Activated naive CD4-positive, alpha-beta T cell treated with anti-CD3 and anti-CD28 coated beads, Interleukin-2, amount 10 ng/mL, durations not matched to agents 7 days and 5 days (primary cell): ENCODE data around the gene C1QTNF9.
"Not testable (repeated sequence)": the region's sequence is repeated elsewhere in the genome, so short reads cannot be mapped to it uniquely, and the experiment has no call there.

Experiments used
- CTCF ChIA-PET: fragments of 350-600 bp; sonication (Branson Sonifier 250); formaldehyde crosslinking; loops from one replicate; lab custom pipeline; 2021; ENCODE audit warnings: antibody characterized with exemption; lab: Charles Lee
- DNase-seq: peaks from one replicate; pipeline ENCODE4 v3.0.0-alpha.2; 2020
- H3K27ac Mint-ChIP-seq: one replicate; pipeline ENCODE4 v1.8.0; 2021; ENCODE audit warnings: mild to moderate bottlenecking, moderate library complexity, mixed read lengths
- H3K27me3 Mint-ChIP-seq: one replicate; pipeline ENCODE4 v1.8.0; 2021; ENCODE audit warnings: mild to moderate bottlenecking, mixed read lengths
- H3K36me3 Mint-ChIP-seq: one replicate; pipeline ENCODE4 v1.8.0; 2021; ENCODE audit warnings: mixed read lengths
- H3K4me1 Mint-ChIP-seq: one replicate; pipeline ENCODE4 v1.8.0; 2021; ENCODE audit warnings: mixed read lengths
- H3K4me3 Mint-ChIP-seq: one replicate; pipeline ENCODE4 v1.8.0; 2021; ENCODE audit warnings: mild to moderate bottlenecking, moderate library complexity, mixed read lengths
- H3K9me3 Mint-ChIP-seq: one replicate; pipeline ENCODE4 v1.8.0; 2021; ENCODE audit warnings: mixed read lengths

The C1QTNF9 gene

GRCh38 chr13:24290280-24290932, 19.0 kb upstream of the C1QTNF9 start:
- CTCF ChIA-PET, result no interaction called here
- Mint-ChIP-seq H3K9me3 (no peaks in the 10 kb centered on the region), H3K27me3 (no peaks in the 10 kb centered on the region), H3K4me3 (no peak overlapping the region), H3K36me3 (peaks cover 68% of the 10 kb centered on the region), H3K27ac (no peak overlapping the region), H3K4me1 (no peaks in the 10 kb centered on the region)
- no peak for DNase-seq

- CTCF ChIA-PET, result no interaction called here
- DNase-seq, result no peak
- Mint-ChIP-seq H3K4me3 (no peak overlapping the region), H3K27me3 (no peaks in the 10 kb centered on the region), H3K36me3 (peaks cover 75% of the 10 kb centered on the region), H3K4me1 (no peaks in the 10 kb centered on the region), H3K9me3 (no peaks in the 10 kb centered on the region), H3K27ac (no peak overlapping the region)
Measured at GRCh38 chr13:24292481-24292880, 16.9 kb upstream of the C1QTNF9 start.

DNA sequence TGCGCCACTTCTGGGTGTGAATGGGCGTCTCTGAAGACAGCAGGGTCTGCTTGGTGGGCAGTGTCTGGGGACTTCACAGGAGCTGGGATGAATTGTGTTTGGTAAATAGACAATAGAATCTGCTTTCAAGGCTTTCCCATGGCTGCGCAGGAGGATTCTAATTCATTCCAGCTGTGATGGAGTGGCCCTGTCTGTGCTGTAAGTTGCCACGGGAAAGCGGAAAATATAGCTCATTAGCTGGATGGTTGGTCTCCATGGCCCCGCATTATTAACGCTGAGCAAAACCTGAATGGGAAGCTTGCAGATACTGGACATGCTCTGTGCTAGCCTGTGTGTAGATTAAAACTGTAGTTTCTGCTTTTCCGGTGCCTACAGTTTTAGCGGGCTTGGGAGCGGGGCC, 15.6 kb upstream of the C1QTNF9 start:
- no peaks in the 10 kb centered on the region for H3K4me1 Mint-ChIP-seq
- H3K4me3 Mint-ChIP-seq, result no peak overlapping the region
- H3K27ac Mint-ChIP-seq, result no peak overlapping the region
- no peaks in the 10 kb centered on the region for H3K9me3 Mint-ChIP-seq
- CTCF ChIA-PET, result interaction anchor here (0.7 kb wide), 1 partner anchor 432 kb away, joined by 3 read pairs; no protein-coding TSS in a partner anchor
- H3K27me3 Mint-ChIP-seq, result no peaks in the 10 kb centered on the region
- peaks cover 77% of the 10 kb centered on the region for H3K36me3 Mint-ChIP-seq
- no peak for DNase-seq

DNA sequence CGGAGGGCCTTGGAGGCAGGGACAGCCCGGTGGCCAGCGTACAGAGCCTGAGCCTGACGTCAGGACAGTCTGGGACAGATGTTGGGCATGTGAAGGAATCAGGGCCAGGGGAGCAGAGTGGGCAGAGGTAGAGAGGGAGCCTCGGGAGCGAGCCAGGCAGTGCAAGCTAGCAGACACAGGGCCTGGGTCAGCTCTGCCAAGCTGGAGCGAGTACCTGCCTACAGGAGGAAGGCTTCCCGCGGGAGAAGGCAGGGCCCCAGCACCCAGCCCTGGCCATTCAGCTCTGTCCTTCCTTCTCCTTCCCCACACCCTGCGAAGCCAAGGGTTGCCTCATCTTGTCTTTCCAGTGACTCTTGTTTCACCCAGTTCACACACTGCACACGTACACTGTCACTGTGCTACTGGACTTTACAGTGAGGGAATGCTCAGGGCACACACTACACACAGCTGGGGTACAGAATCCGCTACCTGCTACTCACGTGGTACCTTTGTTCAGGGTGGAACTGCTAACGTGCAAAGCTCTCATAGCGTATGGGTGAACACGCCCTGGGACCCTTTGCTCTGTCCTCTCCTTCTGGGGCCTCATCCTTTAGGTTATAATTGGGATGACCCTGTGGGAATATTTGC, 9.8 kb upstream of the C1QTNF9 start:
- Mint-ChIP-seq H3K27ac (no peak overlapping the region), H3K36me3 (peaks cover 84% of the 10 kb centered on the region), H3K4me3 (no peak overlapping the region), H3K4me1 (no peaks in the 10 kb centered on the region), H3K9me3 (no peaks in the 10 kb centered on the region), H3K27me3 (no peaks in the 10 kb centered on the region)
- DNase-seq, result no peak
- CTCF ChIA-PET, result no interaction called here

GRCh38 chr13:24301434-24301833, 7.9 kb upstream of the C1QTNF9 start:
- Mint-ChIP-seq H3K27ac (peak overlapping the region; percentile 35), H3K36me3 (peaks cover 83% of the 10 kb centered on the region), H3K4me3 (no peak overlapping the region), H3K9me3 (no peaks in the 10 kb centered on the region), H3K27me3 (no peaks in the 10 kb centered on the region), H3K4me1 (no peaks in the 10 kb centered on the region)
- DNase-seq, result no peak
- CTCF ChIA-PET, result no interaction called here

DNA sequence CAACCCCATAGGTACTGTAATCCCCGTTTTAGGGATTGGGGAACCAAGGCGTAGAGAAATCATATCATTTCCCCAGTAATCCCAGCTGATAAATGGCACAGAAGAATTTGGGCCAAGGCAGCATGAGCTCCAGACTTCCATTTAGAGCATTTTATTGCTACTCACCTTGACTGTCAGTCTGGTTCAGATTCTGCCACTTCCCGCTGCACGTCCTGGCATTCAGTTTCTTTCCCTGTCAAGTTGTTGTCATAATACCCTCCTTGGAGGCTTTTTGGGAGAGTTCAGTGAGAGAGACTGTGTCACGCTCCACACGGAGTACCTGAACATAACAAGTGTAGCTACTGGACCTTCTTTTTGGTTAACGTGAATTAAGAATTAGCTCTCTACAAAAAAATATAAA, 7.5 kb upstream of the C1QTNF9 start:
- CTCF ChIA-PET, result no interaction called here
- Mint-ChIP-seq H3K36me3 (peaks cover 79% of the 10 kb centered on the region), H3K27ac (no peak overlapping the region), H3K4me3 (no peak overlapping the region), H3K4me1 (no peaks in the 10 kb centered on the region), H3K27me3 (no peaks in the 10 kb centered on the region), H3K9me3 (no peaks in the 10 kb centered on the region)
- DNase-seq, result no peak

DNA sequence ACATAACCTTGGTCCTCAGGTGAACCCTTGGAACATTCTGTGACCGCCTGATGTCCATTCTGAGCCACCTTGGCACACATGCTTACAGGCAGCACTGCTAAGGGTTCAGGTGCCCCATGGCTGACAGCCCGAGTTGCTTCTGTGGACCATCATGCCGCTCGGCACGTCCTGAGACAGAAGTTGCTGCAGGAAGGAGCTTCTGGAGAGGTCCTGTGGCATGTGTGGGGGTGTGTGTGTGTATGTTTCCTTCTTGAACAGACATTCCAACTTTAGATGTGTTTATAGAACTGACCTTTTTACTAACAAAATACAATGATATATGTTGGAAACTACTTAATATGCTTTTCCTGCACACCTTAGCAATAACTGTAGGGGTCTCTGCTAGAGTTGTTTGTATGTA, 4.8 kb upstream of the C1QTNF9 start:
- no peak for DNase-seq
- Mint-ChIP-seq H3K4me1 (no peaks in the 10 kb centered on the region), H3K9me3 (no peaks in the 10 kb centered on the region), H3K27ac (no peak overlapping the region), H3K27me3 (no peaks in the 10 kb centered on the region), H3K4me3 (no peak overlapping the region), H3K36me3 (peaks cover 54% of the 10 kb centered on the region)
- CTCF ChIA-PET, result no interaction called here

DNA sequence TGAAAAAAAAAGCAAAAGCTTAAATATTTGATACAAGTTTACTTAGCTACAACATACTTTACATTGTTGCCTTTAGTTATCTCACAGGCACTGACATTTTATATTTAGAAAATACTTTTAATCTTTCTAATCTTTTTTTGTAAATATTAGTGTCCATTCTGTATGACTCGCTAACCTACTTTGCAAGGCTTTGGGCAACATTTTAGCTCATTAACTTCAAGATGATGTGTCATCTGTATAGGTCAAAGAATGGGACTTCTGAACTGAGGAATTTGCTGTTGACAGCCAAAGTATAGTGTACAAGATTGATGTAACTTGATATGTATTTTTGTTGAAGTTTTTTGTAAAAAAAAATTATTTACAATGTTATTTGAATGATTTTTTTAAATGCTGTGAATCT, 2.7 kb upstream of the C1QTNF9 start:
- H3K27ac Mint-ChIP-seq, result no peak overlapping the region
- no peak overlapping the region for H3K4me3 Mint-ChIP-seq
- H3K9me3 Mint-ChIP-seq, result no peaks in the 10 kb centered on the region
- no peak for DNase-seq
- CTCF ChIA-PET, result interaction anchor here (0.6 kb wide), 1 partner anchor 113 kb away, joined by 3 read pairs; no protein-coding TSS in a partner anchor
- H3K36me3 Mint-ChIP-seq, result peaks cover 34% of the 10 kb centered on the region
- no peaks in the 10 kb centered on the region for H3K4me1 Mint-ChIP-seq
- no peaks in the 10 kb centered on the region for H3K27me3 Mint-ChIP-seq

DNA sequence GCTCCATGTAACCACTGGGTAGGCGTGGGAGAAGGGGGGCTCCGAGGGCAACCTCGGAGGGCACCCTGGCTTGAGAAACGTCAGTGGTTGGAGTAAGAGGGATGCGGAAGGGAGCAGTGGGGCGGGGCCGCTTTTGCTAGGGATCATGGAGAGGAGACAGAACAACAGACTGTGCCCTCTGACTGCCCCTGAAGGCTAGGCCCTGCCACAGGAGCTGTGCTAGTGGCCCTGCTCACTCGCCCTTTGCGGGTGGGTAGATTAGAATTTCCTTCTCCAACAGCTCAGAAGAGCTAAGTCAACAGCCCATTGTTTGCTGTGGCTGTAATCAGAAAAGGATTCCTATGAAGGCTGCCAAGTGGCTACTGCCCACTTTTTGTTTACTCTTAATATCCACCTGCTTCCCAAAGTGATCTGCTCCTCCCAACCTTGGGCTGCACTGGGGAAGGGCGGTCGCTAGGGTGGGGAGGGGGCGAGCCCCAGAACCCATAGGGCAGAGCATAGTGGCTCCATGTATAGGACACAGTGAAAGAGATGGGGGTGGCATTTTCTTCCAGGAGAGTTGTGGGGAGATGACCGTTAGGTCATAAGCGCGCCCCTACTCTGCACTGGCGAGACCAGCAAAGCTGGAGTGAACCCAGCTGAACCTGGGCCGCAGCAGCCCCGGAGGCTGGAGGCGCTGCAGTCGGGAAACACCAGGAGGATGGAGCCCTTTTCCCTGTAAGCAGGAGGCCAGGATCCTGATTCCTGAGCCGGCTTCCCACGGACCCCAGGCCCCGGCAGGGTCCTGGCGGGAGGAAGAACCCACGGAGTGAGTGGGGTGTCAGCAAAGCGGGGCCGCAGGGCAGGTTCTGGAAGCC, 1.9 kb upstream of the C1QTNF9 start:
- no peak overlapping the region for H3K4me3 Mint-ChIP-seq
- H3K4me1 Mint-ChIP-seq, result no peaks in the 10 kb centered on the region
- no peak for DNase-seq
- H3K9me3 Mint-ChIP-seq, result no peaks in the 10 kb centered on the region
- H3K27ac Mint-ChIP-seq, result peak overlapping the region; percentile 7
- H3K36me3 Mint-ChIP-seq, result peaks cover 29% of the 10 kb centered on the region
- CTCF ChIA-PET, result interaction anchor here (0.6 kb wide), 1 partner anchor 114 kb away, joined by 3 read pairs; no protein-coding TSS in a partner anchor
- no peaks in the 10 kb centered on the region for H3K27me3 Mint-ChIP-seq

DNA sequence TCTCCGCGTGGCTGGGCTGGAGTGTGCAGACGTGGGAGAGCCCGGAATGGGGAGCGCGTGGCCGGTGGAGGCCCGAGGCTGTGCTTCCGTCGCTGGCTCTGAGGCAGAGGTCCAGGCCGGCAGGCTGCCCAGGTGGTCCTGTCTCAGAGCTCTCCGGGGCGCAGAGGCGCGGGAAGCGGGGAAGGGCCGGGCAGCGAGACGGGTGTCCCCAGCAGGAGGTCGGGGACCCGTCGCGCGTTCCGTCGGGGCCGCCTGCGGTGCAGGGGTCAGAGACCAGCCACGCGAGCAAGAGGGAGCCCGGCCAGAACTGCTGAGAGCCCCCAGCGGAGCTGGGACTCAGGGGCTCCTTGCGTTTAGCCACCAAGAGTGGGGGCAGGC, 1.3 kb upstream of the C1QTNF9 start:
- no peaks in the 10 kb centered on the region for H3K27me3 Mint-ChIP-seq
- no peak overlapping the region for H3K4me3 Mint-ChIP-seq
- peaks cover 24% of the 10 kb centered on the region for H3K36me3 Mint-ChIP-seq
- H3K4me1 Mint-ChIP-seq, result no peaks in the 10 kb centered on the region
- H3K9me3 Mint-ChIP-seq, result no peaks in the 10 kb centered on the region
- no peak for DNase-seq
- H3K27ac Mint-ChIP-seq, result no peak overlapping the region
- CTCF ChIA-PET, result no interaction called here

DNA sequence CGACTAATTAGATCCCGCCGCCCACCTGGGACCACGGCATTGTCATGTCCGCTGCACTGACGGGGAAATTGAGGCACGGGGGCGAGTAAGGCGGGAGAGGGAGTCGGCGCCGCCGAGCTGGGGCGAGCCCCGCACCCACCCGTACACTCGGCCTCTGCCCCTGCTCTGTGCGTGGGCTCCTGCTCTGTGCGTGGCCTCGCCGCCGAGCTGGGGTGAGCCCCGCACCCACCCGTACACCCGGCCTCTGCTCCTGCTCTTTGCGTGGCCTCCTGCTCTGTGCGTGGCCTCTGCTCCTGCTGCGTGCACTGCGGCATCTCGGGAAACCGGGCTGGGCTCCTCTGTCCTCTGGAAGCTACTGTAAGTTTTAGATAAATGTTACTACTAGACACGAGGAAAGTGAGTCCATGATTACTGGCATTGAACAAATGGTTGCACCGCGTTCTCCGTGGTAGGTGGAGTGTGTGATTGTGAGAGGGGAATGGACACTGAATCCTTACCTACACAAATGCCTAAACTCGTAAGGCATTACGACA, 826 bp upstream of the C1QTNF9 start:
- Mint-ChIP-seq H3K9me3 (no peaks in the 10 kb centered on the region), H3K36me3 (peaks cover 20% of the 10 kb centered on the region), H3K4me3 (no peak overlapping the region), H3K27ac (peak overlapping the region; percentile 65), H3K27me3 (no peaks in the 10 kb centered on the region), H3K4me1 (no peaks in the 10 kb centered on the region)
- DNase-seq, result no peak
- CTCF ChIA-PET, result no interaction called here

- H3K27ac Mint-ChIP-seq, result no peak overlapping the region
- DNase-seq, result no peak
Measured at GRCh38 chr13:24313439-24313838, 4.1 kb downstream of the C1QTNF9 start.

GRCh38 chr13:24317835-24318234, 8.5 kb downstream of the C1QTNF9 start:
- CTCF ChIA-PET, H3K27ac Mint-ChIP-seq: not testable (repeated sequence)

More at GRCh38 chr13:24313439-24313838, 4.1 kb downstream of the C1QTNF9 start:
- no peaks in the 10 kb centered on the region for H3K9me3 Mint-ChIP-seq
- H3K4me3 Mint-ChIP-seq, result no peak overlapping the region
- H3K4me1 Mint-ChIP-seq, result no peaks in the 10 kb centered on the region
- CTCF ChIA-PET, result interaction anchor here (0.6 kb wide), 1 partner anchor 443 kb away, joined by 3 read pairs; no protein-coding TSS in a partner anchor
- H3K36me3 Mint-ChIP-seq, result no peaks in the 10 kb centered on the region
- peaks cover 9% of the 10 kb centered on the region for H3K27me3 Mint-ChIP-seq

DNA sequence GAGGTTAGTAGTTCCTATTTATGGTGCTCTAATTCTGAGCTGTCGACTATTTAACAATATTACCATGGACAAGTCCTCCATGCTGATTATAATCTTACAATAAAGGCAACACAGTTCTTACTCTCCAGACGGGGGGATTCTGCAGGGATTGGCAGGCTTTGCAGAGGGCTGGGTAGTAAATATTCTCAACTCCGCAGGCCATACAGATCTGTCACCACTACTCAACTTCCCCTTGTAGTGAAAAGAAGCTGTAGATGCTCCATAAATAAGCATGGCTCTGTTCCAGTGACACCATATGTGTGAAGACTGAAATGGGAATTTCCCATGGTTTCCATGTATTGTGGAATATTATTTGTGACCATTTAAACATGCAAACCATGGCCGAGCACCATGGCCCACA, 9.5 kb downstream of the C1QTNF9 start:
- H3K27ac Mint-ChIP-seq, CTCF ChIA-PET, H3K9me3 Mint-ChIP-seq, H3K4me3 Mint-ChIP-seq, H3K4me1 Mint-ChIP-seq, H3K36me3 Mint-ChIP-seq, DNase-seq: not testable (repeated sequence)
- H3K27me3 Mint-ChIP-seq, result peaks cover 18% of the 10 kb centered on the region

More at GRCh38 chr13:24317835-24318234, 8.5 kb downstream of the C1QTNF9 start:
- H3K36me3 Mint-ChIP-seq, H3K4me1 Mint-ChIP-seq, DNase-seq, H3K9me3 Mint-ChIP-seq, H3K27me3 Mint-ChIP-seq, H3K4me3 Mint-ChIP-seq: not testable (repeated sequence)
